BE2C (cell line): ENCODE measurements around the gene LRRC4C.

ENCODE experiments used
- DNase-seq: peaks from one replicate; pipeline ENCODE4 v3.0.0-alpha.2; 2020
- H3K27me3 ChIP-seq: fragments of 250-450 bp; sonication (Bioruptor Pico); 2 replicates; pipeline ENCODE4 v1.5.1; 2020; ENCODE audit warnings: mild to moderate bottlenecking
- H3K36me3 ChIP-seq: fragments of 250-450 bp; sonication (Bioruptor Pico); 2 replicates; pipeline ENCODE4 v1.5.1; 2020; ENCODE audit warnings: mild to moderate bottlenecking
- H3K4me1 ChIP-seq: fragments of 250-450 bp; sonication (Bioruptor Pico); 2 replicates; pipeline ENCODE4 v1.5.1; 2020
- H3K4me3 ChIP-seq: 2 replicates; pipeline ENCODE4 v1.5.1; 2011; ENCODE audit warnings: low read depth, low read length
- H3K9me3 ChIP-seq: fragments of 250-450 bp; sonication (Bioruptor Pico); 2 replicates; pipeline ENCODE4 v1.5.1; 2020
- CTCF ChIP-seq: IDR thresholded peaks from 2 replicates; pipeline ENCODE4 v1.5.1; 2012; ENCODE audit warnings: mild to moderate bottlenecking, low read depth, low read length

Gene LRRC4C

GRCh38 chr11:41486424-41486823 is 27.0 kb upstream of the LRRC4C start:
- Histone ChIP-seq H3K4me1 (no peaks in the 10 kb centered on the region), H3K9me3 (no peaks in the 10 kb centered on the region), H3K36me3 (no peaks in the 10 kb centered on the region), H3K4me3 (no peak overlapping the region), H3K27me3 (no peaks in the 10 kb centered on the region)
- no peak for TF ChIP-seq CTCF
- DNase-seq, result no peak

- Histone ChIP-seq H3K4me1 (no peaks in the 10 kb centered on the region), H3K27me3 (no peaks in the 10 kb centered on the region), H3K4me3 (no peak overlapping the region), H3K9me3 (no peaks in the 10 kb centered on the region), H3K36me3 (no peaks in the 10 kb centered on the region)
- TF ChIP-seq CTCF, result no peak
- DNase-seq, result no peak
Measured at GRCh38 chr11:41483956-41484355, 24.5 kb upstream of the LRRC4C start.

- H3K9me3 ChIP-seq, result no peaks in the 10 kb centered on the region
- no peaks in the 10 kb centered on the region for H3K4me1 ChIP-seq
- no peak for TF ChIP-seq CTCF
- H3K27me3 ChIP-seq, result no peaks in the 10 kb centered on the region
- no peak overlapping the region for H3K4me3 ChIP-seq
- no peak for DNase-seq
- no peaks in the 10 kb centered on the region for H3K36me3 ChIP-seq
Measured at GRCh38 chr11:41479179-41479578, 19.7 kb upstream of the LRRC4C start.

- peak; percentile 52 for TF ChIP-seq CTCF
- Histone ChIP-seq H3K9me3 (no peaks in the 10 kb centered on the region), H3K4me3 (no peak overlapping the region), H3K27me3 (no peaks in the 10 kb centered on the region), H3K4me1 (no peaks in the 10 kb centered on the region), H3K36me3 (no peaks in the 10 kb centered on the region)
- DNase-seq, result no peak
Measured at GRCh38 chr11:41461057-41461681, 1.7 kb upstream of the LRRC4C start.

- TF ChIP-seq CTCF, result no peak
- Histone ChIP-seq H3K27me3 (no peaks in the 10 kb centered on the region), H3K9me3 (no peaks in the 10 kb centered on the region), H3K4me3 (no peak overlapping the region), H3K4me1 (no peaks in the 10 kb centered on the region), H3K36me3 (no peaks in the 10 kb centered on the region)
- no peak for DNase-seq
Measured at GRCh38 chr11:41458641-41459040, 811 bp downstream of the LRRC4C start.

GRCh38 chr11:41458154-41458553 is 1.3 kb downstream of the LRRC4C start:
- no peak overlapping the region for H3K4me3 ChIP-seq
- no peaks in the 10 kb centered on the region for H3K9me3 ChIP-seq
- H3K4me1 ChIP-seq, result no peaks in the 10 kb centered on the region
- no peak for TF ChIP-seq CTCF
- no peaks in the 10 kb centered on the region for H3K36me3 ChIP-seq
- no peak for DNase-seq
- H3K27me3 ChIP-seq, result no peaks in the 10 kb centered on the region
